WTC11 (cell line): ENCODE measurements around the gene ABI2. TPM values are rescaled to one million over a fixed set of nuclear protein-coding genes. Genes with fewer than 3 reads are reported as not detected.

ENCODE experiments used
- ATAC-seq: fragments of 200-7000 bp; cut with Tn5 transposase; 2 replicates; pipeline ENCODE4 v1.10.0; 2021; ENCODE audit warnings: mild to moderate bottlenecking, moderate library complexity
- CTCF ChIA-PET: fragments of 300-600 bp; sonication (Branson Sonifier 250); formaldehyde crosslinking; loops from one replicate; lab custom pipeline; 2021; ENCODE audit warnings: antibody characterized with exemption; lab: Charles Lee
- POLR2A ChIA-PET: fragments of 350-600 bp; sonication (Branson Sonifier 250); formaldehyde crosslinking; loops from one replicate; lab custom pipeline; 2021; ENCODE audit warnings: antibody characterized with exemption; lab: Charles Lee
- DNase-seq: peaks from one replicate; pipeline ENCODE4 v3.0.0; 2021; ENCODE audit warnings: low spot score
- H3K27ac Mint-ChIP-seq: 2 replicates; pipeline ENCODE4 v1.8.0; 2021; ENCODE audit warnings: mixed read lengths
- H3K27me3 Mint-ChIP-seq: 2 replicates; pipeline ENCODE4 v1.8.0; 2021; ENCODE audit warnings: low read depth, mild to moderate bottlenecking, moderate library complexity, mixed read lengths
- H3K36me3 Mint-ChIP-seq: 2 replicates; pipeline ENCODE4 v1.8.0; 2021; ENCODE audit warnings: mixed read lengths
- H3K4me1 Mint-ChIP-seq: 2 replicates; pipeline ENCODE4 v1.8.0; 2022; ENCODE audit warnings: mixed read lengths
- H3K4me3 Mint-ChIP-seq: 2 replicates; pipeline ENCODE4 v1.8.0; 2021; ENCODE audit warnings: mild to moderate bottlenecking, moderate library complexity, mixed read lengths
- H3K9me3 Mint-ChIP-seq: 2 replicates; pipeline ENCODE4 v1.8.0; 2021; ENCODE audit warnings: mixed read lengths
- ATF1 ChIP-seq: sonication (generic); formaldehyde crosslinking; IDR thresholded peaks from 2 replicates; pipeline ENCODE4 v1.8.1; 2023; ENCODE audit warnings: mild to moderate bottlenecking, moderate library complexity, missing genetic modification reagents
- CBFB ChIP-seq: sonication (generic); formaldehyde crosslinking; IDR thresholded peaks from 2 replicates; pipeline ENCODE4 v1.8.1; 2022; ENCODE audit warnings: mild to moderate bottlenecking, low read depth, missing genetic modification reagents
- CREM ChIP-seq: sonication (generic); formaldehyde crosslinking; IDR thresholded peaks from 2 replicates; pipeline ENCODE4 v1.8.1; 2022; ENCODE audit warnings: mild to moderate bottlenecking, missing genetic modification reagents, moderate library complexity
- ELF4 ChIP-seq: sonication (generic); formaldehyde crosslinking; IDR thresholded peaks from 2 replicates; pipeline ENCODE4 v1.8.1; 2022; ENCODE audit warnings: low read depth, mild to moderate bottlenecking, moderate library complexity, missing genetic modification reagents
- GTF2I ChIP-seq: fragments of 250-450 bp; sonication (Bioruptor Pico); conservative IDR thresholded peaks from 2 replicates; pipeline ENCODE4 v1.4.0; 2021; ENCODE audit warnings: mild to moderate bottlenecking
- IRF2 ChIP-seq: sonication (generic); formaldehyde crosslinking; IDR thresholded peaks from 2 replicates; pipeline ENCODE4 v1.8.0; 2022; ENCODE audit warnings: low read depth, missing genetic modification reagents, borderline replicate concordance
- KAT7 ChIP-seq: sonication (generic); formaldehyde crosslinking; IDR thresholded peaks from 2 replicates; pipeline ENCODE4 v1.8.1; 2023; ENCODE audit warnings: missing genetic modification reagents, mild to moderate bottlenecking, borderline replicate concordance
- NFYB ChIP-seq: sonication (generic); formaldehyde crosslinking; conservative IDR thresholded peaks from 2 replicates; pipeline ENCODE4 v1.8.0; 2022; ENCODE audit warnings: low read depth, missing genetic modification reagents
- NR1H2 ChIP-seq: sonication (generic); formaldehyde crosslinking; IDR thresholded peaks from 2 replicates; pipeline ENCODE4 v1.9.0; 2021; ENCODE audit warnings: mild to moderate bottlenecking, moderate library complexity, missing genetic modification reagents
- RELA ChIP-seq: sonication (generic); formaldehyde crosslinking; IDR thresholded peaks from 2 replicates; pipeline ENCODE4 v1.8.1; 2022; ENCODE audit warnings: missing genetic modification reagents, mild to moderate bottlenecking, borderline replicate concordance
- SMAD4 ChIP-seq: sonication (generic); formaldehyde crosslinking; IDR thresholded peaks from 2 replicates; pipeline ENCODE4 v1.8.0; 2022; ENCODE audit warnings: mild to moderate bottlenecking, missing genetic modification reagents
- TEAD1 ChIP-seq: sonication (generic); formaldehyde crosslinking; IDR thresholded peaks from 2 replicates; pipeline ENCODE4 v1.8.0; 2022; ENCODE audit warnings: mild to moderate bottlenecking, missing genetic modification reagents
- ZNF121 ChIP-seq: sonication (generic); formaldehyde crosslinking; IDR thresholded peaks from 2 replicates; pipeline ENCODE4 v1.8.0; 2023; ENCODE audit warnings: missing genetic modification reagents
- ZNF219 ChIP-seq: sonication (generic); formaldehyde crosslinking; IDR thresholded peaks from 2 replicates; pipeline ENCODE4 v1.8.0; 2023; ENCODE audit warnings: missing genetic modification reagents, mild to moderate bottlenecking, borderline replicate concordance
- ZNF232 ChIP-seq: sonication (generic); formaldehyde crosslinking; IDR thresholded peaks from 2 replicates; pipeline ENCODE4 v1.8.0; 2022; ENCODE audit warnings: mild to moderate bottlenecking, missing genetic modification reagents
- ZNF263 ChIP-seq: sonication (generic); formaldehyde crosslinking; IDR thresholded peaks from 2 replicates; pipeline ENCODE4 v1.8.1; 2022; ENCODE audit warnings: low read depth, mild to moderate bottlenecking, moderate library complexity, missing genetic modification reagents
- ZNF671 ChIP-seq: fragments of 250-450 bp; sonication (Bioruptor Pico); IDR thresholded peaks from 2 replicates; pipeline ENCODE4 v1.8.0; 2021; ENCODE audit warnings: mild to moderate bottlenecking
- total RNA-seq: library from RNA; stranded (reverse); gene quantifications from 3 replicates; pipeline ENCODE4 v1.2.3, GENCODE V29; 2021
- TF ChIP-seq, protein P1 (sequence below): fragments of 250-450 bp; sonication (Bioruptor Pico); IDR thresholded peaks from 2 replicates; pipeline ENCODE4 v1.9.0; 2021; ENCODE audit warnings: mild to moderate bottlenecking
- TF ChIP-seq, protein P2 (sequence below): fragments of 250-450 bp; sonication (Bioruptor Pico); IDR thresholded peaks from 2 replicates; pipeline ENCODE4 v1.9.0; 2021; ENCODE audit warnings: moderate library complexity, mild to moderate bottlenecking, inconsistent platforms, borderline replicate concordance
- TF ChIP-seq, protein P3 (sequence below): fragments of 250-450 bp; sonication (Bioruptor Pico); IDR thresholded peaks from 2 replicates; pipeline ENCODE4 v1.8.0; 2021; ENCODE audit warnings: mild to moderate bottlenecking
- TF ChIP-seq, protein P4 (sequence below): sonication (generic); formaldehyde crosslinking; IDR thresholded peaks from 2 replicates; pipeline ENCODE4 v1.8.0; 2022; ENCODE audit warnings: mild to moderate bottlenecking, missing genetic modification reagents
- TF ChIP-seq, protein P5 (sequence below): fragments of 250-450 bp; sonication (Bioruptor Pico); IDR thresholded peaks from 2 replicates; pipeline ENCODE4 v2.1.2; 2022; ENCODE audit warnings: mild to moderate bottlenecking, moderate library complexity
- TF ChIP-seq, protein P6 (sequence below): fragments of 250-450 bp; sonication (Bioruptor Pico); IDR thresholded peaks from 2 replicates; pipeline ENCODE4 v1.9.0; 2021; ENCODE audit warnings: mild to moderate bottlenecking, borderline replicate concordance
- TF ChIP-seq, protein P7 (sequence below): sonication (generic); formaldehyde crosslinking; IDR thresholded peaks from 2 replicates; pipeline ENCODE4 v1.8.0; 2022; ENCODE audit warnings: mild to moderate bottlenecking, missing genetic modification reagents

Gene ABI2
- total RNA-seq, 1 experiment from 2014 or later = 121 TPM

DNA sequence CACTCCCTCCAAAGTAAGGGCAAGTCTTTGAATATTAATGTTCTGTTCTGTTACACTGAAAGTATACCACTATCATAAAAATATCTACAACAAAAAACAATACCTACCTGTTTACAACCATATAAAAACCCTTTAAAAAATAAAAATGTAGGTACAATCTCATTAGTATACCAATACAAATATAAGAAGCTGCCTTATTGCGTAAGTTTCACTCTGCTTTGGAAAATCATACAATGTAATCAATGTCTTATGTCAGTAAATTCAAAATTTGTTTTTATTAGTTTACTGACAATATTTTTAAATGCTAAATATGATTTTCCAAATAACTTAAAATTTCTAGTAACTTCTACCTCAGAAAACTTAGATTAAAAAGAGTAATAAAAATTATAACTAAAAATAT lies 134.1 kb downstream of the ABI2 start:
- H3K4me3 Mint-ChIP-seq = no peak overlapping the region
- ATAC-seq (no peak), DNase-seq (no peak)
- H3K4me1 Mint-ChIP-seq = peaks cover 3% of the 10 kb centered on the region
- H3K9me3 Mint-ChIP-seq = no peaks in the 10 kb centered on the region
- ChIA-PET POLR2A (no interaction called here), CTCF (no interaction called here)
- H3K36me3 Mint-ChIP-seq = peaks cover 13% of the 10 kb centered on the region
- H3K27me3 Mint-ChIP-seq = no peaks in the 10 kb centered on the region
- TF ChIP-seq TEAD1 (CRISPR knock-in tag) (no peak), CBFB (no peak), ELF4 (CRISPR knock-in tag) (no peak), NR1H2 (CRISPR knock-in tag) (no peak), ZNF671 (CRISPR knock-in tag) (no peak), ZNF219 (CRISPR knock-in tag) (no peak), IRF2 (no peak), ATF1 (CRISPR knock-in tag) (no peak), KAT7 (no peak), GTF2I (CRISPR knock-in tag) (no peak), NFYB (CRISPR knock-in tag) (no peak), ZNF121 (CRISPR knock-in tag) (no peak), SMAD4 (CRISPR knock-in tag) (no peak)
- TF ChIP-seq, protein P1, sequence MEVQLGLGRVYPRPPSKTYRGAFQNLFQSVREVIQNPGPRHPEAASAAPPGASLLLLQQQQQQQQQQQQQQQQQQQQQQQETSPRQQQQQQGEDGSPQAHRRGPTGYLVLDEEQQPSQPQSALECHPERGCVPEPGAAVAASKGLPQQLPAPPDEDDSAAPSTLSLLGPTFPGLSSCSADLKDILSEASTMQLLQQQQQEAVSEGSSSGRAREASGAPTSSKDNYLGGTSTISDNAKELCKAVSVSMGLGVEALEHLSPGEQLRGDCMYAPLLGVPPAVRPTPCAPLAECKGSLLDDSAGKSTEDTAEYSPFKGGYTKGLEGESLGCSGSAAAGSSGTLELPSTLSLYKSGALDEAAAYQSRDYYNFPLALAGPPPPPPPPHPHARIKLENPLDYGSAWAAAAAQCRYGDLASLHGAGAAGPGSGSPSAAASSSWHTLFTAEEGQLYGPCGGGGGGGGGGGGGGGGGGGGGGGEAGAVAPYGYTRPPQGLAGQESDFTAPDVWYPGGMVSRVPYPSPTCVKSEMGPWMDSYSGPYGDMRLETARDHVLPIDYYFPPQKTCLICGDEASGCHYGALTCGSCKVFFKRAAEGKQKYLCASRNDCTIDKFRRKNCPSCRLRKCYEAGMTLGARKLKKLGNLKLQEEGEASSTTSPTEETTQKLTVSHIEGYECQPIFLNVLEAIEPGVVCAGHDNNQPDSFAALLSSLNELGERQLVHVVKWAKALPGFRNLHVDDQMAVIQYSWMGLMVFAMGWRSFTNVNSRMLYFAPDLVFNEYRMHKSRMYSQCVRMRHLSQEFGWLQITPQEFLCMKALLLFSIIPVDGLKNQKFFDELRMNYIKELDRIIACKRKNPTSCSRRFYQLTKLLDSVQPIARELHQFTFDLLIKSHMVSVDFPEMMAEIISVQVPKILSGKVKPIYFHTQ = no peak
- TF ChIP-seq, protein P2, sequence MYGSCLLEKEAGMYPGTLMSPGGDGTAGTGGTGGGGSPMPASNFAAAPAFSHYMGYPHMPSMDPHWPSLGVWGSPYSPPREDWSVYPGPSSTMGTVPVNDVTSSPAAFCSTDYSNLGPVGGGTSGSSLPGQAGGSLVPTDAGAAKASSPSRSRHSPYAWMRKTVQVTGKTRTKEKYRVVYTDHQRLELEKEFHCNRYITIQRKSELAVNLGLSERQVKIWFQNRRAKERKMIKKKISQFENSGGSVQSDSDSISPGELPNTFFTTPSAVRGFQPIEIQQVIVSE (CRISPR knock-in tag) = no peak
- TF ChIP-seq, protein P3, sequence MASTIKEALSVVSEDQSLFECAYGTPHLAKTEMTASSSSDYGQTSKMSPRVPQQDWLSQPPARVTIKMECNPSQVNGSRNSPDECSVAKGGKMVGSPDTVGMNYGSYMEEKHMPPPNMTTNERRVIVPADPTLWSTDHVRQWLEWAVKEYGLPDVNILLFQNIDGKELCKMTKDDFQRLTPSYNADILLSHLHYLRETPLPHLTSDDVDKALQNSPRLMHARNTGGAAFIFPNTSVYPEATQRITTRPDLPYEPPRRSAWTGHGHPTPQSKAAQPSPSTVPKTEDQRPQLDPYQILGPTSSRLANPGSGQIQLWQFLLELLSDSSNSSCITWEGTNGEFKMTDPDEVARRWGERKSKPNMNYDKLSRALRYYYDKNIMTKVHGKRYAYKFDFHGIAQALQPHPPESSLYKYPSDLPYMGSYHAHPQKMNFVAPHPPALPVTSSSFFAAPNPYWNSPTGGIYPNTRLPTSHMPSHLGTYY (CRISPR knock-in tag) = no peak
- TF ChIP-seq, protein P4, sequence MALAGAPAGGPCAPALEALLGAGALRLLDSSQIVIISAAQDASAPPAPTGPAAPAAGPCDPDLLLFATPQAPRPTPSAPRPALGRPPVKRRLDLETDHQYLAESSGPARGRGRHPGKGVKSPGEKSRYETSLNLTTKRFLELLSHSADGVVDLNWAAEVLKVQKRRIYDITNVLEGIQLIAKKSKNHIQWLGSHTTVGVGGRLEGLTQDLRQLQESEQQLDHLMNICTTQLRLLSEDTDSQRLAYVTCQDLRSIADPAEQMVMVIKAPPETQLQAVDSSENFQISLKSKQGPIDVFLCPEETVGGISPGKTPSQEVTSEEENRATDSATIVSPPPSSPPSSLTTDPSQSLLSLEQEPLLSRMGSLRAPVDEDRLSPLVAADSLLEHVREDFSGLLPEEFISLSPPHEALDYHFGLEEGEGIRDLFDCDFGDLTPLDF = no peak
- TF ChIP-seq, protein P5, sequence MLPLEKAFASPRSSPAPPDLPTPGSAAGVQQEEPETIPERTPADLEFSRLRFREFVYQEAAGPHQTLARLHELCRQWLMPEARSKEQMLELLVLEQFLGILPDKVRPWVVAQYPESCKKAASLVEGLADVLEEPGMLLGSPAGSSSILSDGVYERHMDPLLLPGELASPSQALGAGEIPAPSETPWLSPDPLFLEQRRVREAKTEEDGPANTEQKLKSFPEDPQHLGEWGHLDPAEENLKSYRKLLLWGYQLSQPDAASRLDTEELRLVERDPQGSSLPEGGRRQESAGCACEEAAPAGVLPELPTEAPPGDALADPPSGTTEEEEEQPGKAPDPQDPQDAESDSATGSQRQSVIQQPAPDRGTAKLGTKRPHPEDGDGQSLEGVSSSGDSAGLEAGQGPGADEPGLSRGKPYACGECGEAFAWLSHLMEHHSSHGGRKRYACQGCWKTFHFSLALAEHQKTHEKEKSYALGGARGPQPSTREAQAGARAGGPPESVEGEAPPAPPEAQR = no peak
- H3K27ac Mint-ChIP-seq = no peak overlapping the region

DNA sequence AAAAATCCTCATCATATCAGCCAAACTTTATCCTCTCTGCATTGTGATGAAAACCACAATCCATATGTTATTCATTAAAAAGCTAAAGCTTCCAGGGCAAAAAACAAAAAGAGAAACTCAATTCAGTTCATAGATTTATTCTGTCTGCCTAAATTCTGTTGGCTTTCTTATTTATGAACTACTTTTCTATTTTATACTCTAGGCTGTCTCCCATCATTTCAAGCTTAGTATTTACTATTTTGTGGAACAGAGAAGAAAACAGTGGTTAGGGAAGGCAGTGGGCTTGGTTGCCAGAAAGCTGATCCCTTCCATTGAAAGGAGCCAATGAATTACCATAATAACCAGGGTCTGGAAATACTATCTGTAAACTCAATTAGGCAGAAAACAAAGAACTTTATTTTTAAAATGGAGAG lies 135.1 kb downstream of the ABI2 start:
- peaks cover 3% of the 10 kb centered on the region for H3K4me1 Mint-ChIP-seq
- POLR2A ChIA-PET = no interaction called here
- no peaks in the 10 kb centered on the region for H3K9me3 Mint-ChIP-seq
- no peak for DNase-seq
- no peak overlapping the region for H3K4me3 Mint-ChIP-seq
- TF ChIP-seq ZNF263 (CRISPR knock-in tag) (no peak), ZNF232 (no peak), RELA (CRISPR knock-in tag) (no peak), CREM (CRISPR knock-in tag) (no peak)
- TF ChIP-seq, protein P6, sequence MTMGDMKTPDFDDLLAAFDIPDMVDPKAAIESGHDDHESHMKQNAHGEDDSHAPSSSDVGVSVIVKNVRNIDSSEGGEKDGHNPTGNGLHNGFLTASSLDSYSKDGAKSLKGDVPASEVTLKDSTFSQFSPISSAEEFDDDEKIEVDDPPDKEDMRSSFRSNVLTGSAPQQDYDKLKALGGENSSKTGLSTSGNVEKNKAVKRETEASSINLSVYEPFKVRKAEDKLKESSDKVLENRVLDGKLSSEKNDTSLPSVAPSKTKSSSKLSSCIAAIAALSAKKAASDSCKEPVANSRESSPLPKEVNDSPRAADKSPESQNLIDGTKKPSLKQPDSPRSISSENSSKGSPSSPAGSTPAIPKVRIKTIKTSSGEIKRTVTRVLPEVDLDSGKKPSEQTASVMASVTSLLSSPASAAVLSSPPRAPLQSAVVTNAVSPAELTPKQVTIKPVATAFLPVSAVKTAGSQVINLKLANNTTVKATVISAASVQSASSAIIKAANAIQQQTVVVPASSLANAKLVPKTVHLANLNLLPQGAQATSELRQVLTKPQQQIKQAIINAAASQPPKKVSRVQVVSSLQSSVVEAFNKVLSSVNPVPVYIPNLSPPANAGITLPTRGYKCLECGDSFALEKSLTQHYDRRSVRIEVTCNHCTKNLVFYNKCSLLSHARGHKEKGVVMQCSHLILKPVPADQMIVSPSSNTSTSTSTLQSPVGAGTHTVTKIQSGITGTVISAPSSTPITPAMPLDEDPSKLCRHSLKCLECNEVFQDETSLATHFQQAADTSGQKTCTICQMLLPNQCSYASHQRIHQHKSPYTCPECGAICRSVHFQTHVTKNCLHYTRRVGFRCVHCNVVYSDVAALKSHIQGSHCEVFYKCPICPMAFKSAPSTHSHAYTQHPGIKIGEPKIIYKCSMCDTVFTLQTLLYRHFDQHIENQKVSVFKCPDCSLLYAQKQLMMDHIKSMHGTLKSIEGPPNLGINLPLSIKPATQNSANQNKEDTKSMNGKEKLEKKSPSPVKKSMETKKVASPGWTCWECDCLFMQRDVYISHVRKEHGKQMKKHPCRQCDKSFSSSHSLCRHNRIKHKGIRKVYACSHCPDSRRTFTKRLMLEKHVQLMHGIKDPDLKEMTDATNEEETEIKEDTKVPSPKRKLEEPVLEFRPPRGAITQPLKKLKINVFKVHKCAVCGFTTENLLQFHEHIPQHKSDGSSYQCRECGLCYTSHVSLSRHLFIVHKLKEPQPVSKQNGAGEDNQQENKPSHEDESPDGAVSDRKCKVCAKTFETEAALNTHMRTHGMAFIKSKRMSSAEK (CRISPR knock-in tag) = no peak
- TF ChIP-seq, protein P7, sequence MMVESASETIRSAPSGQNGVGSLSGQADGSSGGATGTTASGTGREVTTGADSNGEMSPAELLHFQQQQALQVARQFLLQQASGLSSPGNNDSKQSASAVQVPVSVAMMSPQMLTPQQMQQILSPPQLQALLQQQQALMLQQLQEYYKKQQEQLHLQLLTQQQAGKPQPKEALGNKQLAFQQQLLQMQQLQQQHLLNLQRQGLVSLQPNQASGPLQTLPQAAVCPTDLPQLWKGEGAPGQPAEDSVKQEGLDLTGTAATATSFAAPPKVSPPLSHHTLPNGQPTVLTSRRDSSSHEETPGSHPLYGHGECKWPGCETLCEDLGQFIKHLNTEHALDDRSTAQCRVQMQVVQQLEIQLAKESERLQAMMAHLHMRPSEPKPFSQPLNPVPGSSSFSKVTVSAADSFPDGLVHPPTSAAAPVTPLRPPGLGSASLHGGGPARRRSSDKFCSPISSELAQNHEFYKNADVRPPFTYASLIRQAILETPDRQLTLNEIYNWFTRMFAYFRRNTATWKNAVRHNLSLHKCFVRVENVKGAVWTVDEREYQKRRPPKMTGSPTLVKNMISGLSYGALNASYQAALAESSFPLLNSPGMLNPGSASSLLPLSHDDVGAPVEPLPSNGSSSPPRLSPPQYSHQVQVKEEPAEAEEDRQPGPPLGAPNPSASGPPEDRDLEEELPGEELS = no peak
- no peak for ATAC-seq
- no peaks in the 10 kb centered on the region for H3K27me3 Mint-ChIP-seq
- H3K27ac Mint-ChIP-seq = no peak overlapping the region
- H3K36me3 Mint-ChIP-seq = peaks cover 12% of the 10 kb centered on the region
- CTCF ChIA-PET = interaction anchor here (0.5 to 0.6 kb wide), 2 partner anchors 265 to 303 kb away, joined by 3 read pairs; no protein-coding TSS in a partner anchor
